Endothelial cell of umbilical vein (primary cell): ENCODE data around the gene ADAP2. TPM values are rescaled to one million over a fixed set of nuclear protein-coding genes. Genes with fewer than 3 reads are reported as not detected.

ENCODE experiments used
- BruUV-seq: library from RNA; stranded (reverse); fragments of 400-500 nt; replicated peaks from 2 replicates; lab custom pipeline; 2021; lab: Mats Ljungman, UMichigan
- CTCF ChIA-PET: fragments of 300-600, 350-600 bp; sonication (Branson Sonifier 250); formaldehyde crosslinking; loops from one replicate; lab custom pipeline; 2021; ENCODE audit warnings: antibody characterized with exemption, inconsistent platforms; lab: Charles Lee
- POLR2A ChIA-PET: fragments of 300-600, 350-600 bp; sonication (Branson Sonifier 250); formaldehyde crosslinking; loops from one replicate; lab custom pipeline; 2021; ENCODE audit warnings: antibody characterized with exemption, inconsistent platforms; lab: Charles Lee
- DNase-seq: peaks from one replicate; pipeline ENCODE4 v3.0.0-alpha.2; 2011; ENCODE audit warnings: low read depth, low spot score
- FAIRE-seq: peaks from 2 replicates; lab custom pipeline; 2011; peaks lifted over from hg19 to GRCh38; lab: Jason Lieb, UNC
- H2AFZ ChIP-seq: 2 replicates; pipeline ENCODE4 v1.6.0; 2012; ENCODE audit warnings: low read depth, low read length, control low read depth, inconsistent platforms
- H3K27ac ChIP-seq: 2 replicates; pipeline ENCODE4 v1.5.1; 2011; ENCODE audit warnings: low read depth, mild to moderate bottlenecking, control low read depth, low read length, moderate library complexity; ENCODE audit not compliant: insufficient read depth
- H3K27me3 ChIP-seq, 2 experiments: 2 replicates each; pipeline versions ENCODE4 v1.6.0 to v1.6.1; 2011; ENCODE audit warnings: low read length in 2 of 2, mixed read lengths in 1 of 2; ENCODE audit not compliant: control insufficient read depth in 2 of 2, insufficient read depth in 2 of 2
- H3K36me3 ChIP-seq, 2 experiments: 2 replicates in 1 of 2; 3 replicates in 1 of 2; pipeline ENCODE4 v1.5.1; 2011; ENCODE audit warnings: low read length in 2 of 2, mild to moderate bottlenecking in 1 of 2, moderate library complexity in 1 of 2; ENCODE audit not compliant: control insufficient read depth in 2 of 2, insufficient read depth in 2 of 2; ENCODE audit errors: extremely low read depth in 1 of 2
- H3K4me1 ChIP-seq: 3 replicates; pipeline ENCODE4 v1.5.1; 2011; ENCODE audit warnings: mild to moderate bottlenecking, low read length; ENCODE audit not compliant: control insufficient read depth, insufficient read depth; ENCODE audit errors: extremely low read depth
- H3K4me2 ChIP-seq: 2 replicates; pipeline ENCODE4 v1.6.1; 2011; ENCODE audit warnings: low read length, control low read depth, mixed read lengths; ENCODE audit not compliant: insufficient read depth
- H3K4me3 ChIP-seq, 3 experiments: fragments of 200-600 bp in 1 of 3; sonication (generic), shearing (Covaris generic) in 1 of 3; replicated peaks in 1 of 3; 2 replicates each; pipeline ENCODE4 v1.5.1; 2011 to 2016; ENCODE audit warnings: control low read depth in 3 of 3, low read length in 3 of 3, mild to moderate bottlenecking in 2 of 3, inconsistent platforms in 1 of 3, low read depth in 1 of 3, moderate library complexity in 1 of 3; ENCODE audit not compliant: insufficient read depth in 1 of 3
- H3K79me2 ChIP-seq: 2 replicates; pipeline ENCODE4 v1.6.0; 2012; ENCODE audit warnings: low read length, inconsistent platforms; ENCODE audit not compliant: control insufficient read depth, insufficient read depth
- H3K9ac ChIP-seq: replicated peaks from 2 replicates; pipeline ENCODE3; 2011; ENCODE audit warnings: low read length, control low read depth; ENCODE audit not compliant: insufficient read depth; ENCODE audit errors: extremely low read depth
- H3K9me1 ChIP-seq: replicated peaks from 3 replicates; pipeline ENCODE4 v1.6.0; 2011; ENCODE audit warnings: mild to moderate bottlenecking, low read length; ENCODE audit not compliant: control insufficient read depth, insufficient read depth; ENCODE audit errors: extremely low read depth
- H3K9me3 ChIP-seq: replicated peaks from 2 replicates; pipeline ENCODE4 v1.5.1; 2012; ENCODE audit warnings: low read length, inconsistent platforms; ENCODE audit not compliant: control insufficient read depth, insufficient read depth
- H4K20me1 ChIP-seq: replicated peaks from 2 replicates; pipeline ENCODE3; 2011; ENCODE audit warnings: mild to moderate bottlenecking, low read length; ENCODE audit not compliant: control insufficient read depth, insufficient read depth; ENCODE audit errors: extremely low read depth
- CTCF ChIP-seq, 2 donors: IDR thresholded peaks; 1 replicate in 1 of 2; 2 replicates in 1 of 2; pipeline ENCODE4 v1.5.1; 2011; ENCODE audit warnings: low read length in 2 of 2, mild to moderate bottlenecking in 2 of 2, moderate library complexity in 2 of 2, control low read depth in 1 of 2, inconsistent platforms in 1 of 2, low read depth in 1 of 2; ENCODE audit not compliant: insufficient read depth in 1 of 2; ENCODE audit errors: extremely low read depth in 1 of 2
- EZH2 ChIP-seq: IDR thresholded peaks from 2 replicates; pipeline ENCODE4 v1.6.1; 2012; ENCODE audit warnings: borderline replicate concordance, low read depth, mild to moderate bottlenecking, moderate library complexity, low read length, inconsistent platforms; ENCODE audit not compliant: severe bottlenecking
- FOS ChIP-seq: IDR thresholded peaks from 2 replicates; pipeline ENCODE4 v1.6.1; 2011; ENCODE audit warnings: mild to moderate bottlenecking, low read length, moderate library complexity, borderline replicate concordance; ENCODE audit not compliant: insufficient read depth
- GATA2 ChIP-seq: IDR thresholded peaks from 2 replicates; pipeline ENCODE4 v1.7.0; 2011; ENCODE audit warnings: low read depth, mild to moderate bottlenecking, moderate library complexity, mixed read lengths, low read length; ENCODE audit not compliant: insufficient read length, insufficient read depth
- JUN ChIP-seq: IDR thresholded peaks from 2 replicates; pipeline ENCODE4 v1.6.1; 2011; ENCODE audit warnings: borderline replicate concordance, low read depth; ENCODE audit not compliant: insufficient read length, insufficient read depth
- MYC ChIP-seq: IDR thresholded peaks from one replicate; pipeline ENCODE4 v1.6.1; 2011; ENCODE audit warnings: mild to moderate bottlenecking, low read depth, low read length
- POLR2A ChIP-seq: IDR thresholded peaks from 2 replicates; pipeline ENCODE4 v1.6.1; 2012; ENCODE audit warnings: low read depth, mild to moderate bottlenecking, control low read depth, low read length
- POLR2AphosphoS5 ChIP-seq: IDR thresholded peaks from 2 replicates; pipeline ENCODE4 v1.6.1; 2012; ENCODE audit warnings: low read depth, mild to moderate bottlenecking, control low read depth, low read length, moderate library complexity; ENCODE audit not compliant: insufficient read depth
- dilution Hi-C: fragments of 300-500 bp; cut with MboI; formaldehyde crosslinking; loops from one replicate; pipeline ENCODE4 v1.15.0; 2019; ENCODE audit warnings: low sequenced_read_pairs; ENCODE audit not compliant: extremely low pct_ligation_motif_present
- intact Hi-C: fragments of 100-400 bp; cut with micrococcal nuclease; formaldehyde crosslinking; loops from one replicate; pipeline ENCODE4 v1.10.0; 2022
- polyA plus RNA-seq, 4 experiments: library from polyadenylated mRNA; depleted of rRNA in 3 of 4; stranded (reverse) in 3 of 4; unstranded in 1 of 4; fragments of >200 nt; gene quantifications; 2 replicates each; pipeline versions ENCODE4 v1.2.1 to v1.2.3, GENCODE V29; 2011 to 2012; ENCODE audit warnings: missing spikeins in 1 of 4
- total RNA-seq: library from RNA; stranded (reverse); gene quantifications from 2 replicates; pipeline ENCODE4 v1.2.3, GENCODE V29; 2021
- TF ChIP-seq, protein P1 (sequence below): IDR thresholded peaks from 2 replicates; pipeline ENCODE4 v1.6.1; 2011; ENCODE audit not compliant: insufficient read depth, insufficient read length

ADAP2 gene
- total and polyA plus RNA-seq, 2 donors (not counting 3 experiments of a cell fraction or from before 2014, with no cell fraction given): 0.28 to 1.0 TPM

DNA sequence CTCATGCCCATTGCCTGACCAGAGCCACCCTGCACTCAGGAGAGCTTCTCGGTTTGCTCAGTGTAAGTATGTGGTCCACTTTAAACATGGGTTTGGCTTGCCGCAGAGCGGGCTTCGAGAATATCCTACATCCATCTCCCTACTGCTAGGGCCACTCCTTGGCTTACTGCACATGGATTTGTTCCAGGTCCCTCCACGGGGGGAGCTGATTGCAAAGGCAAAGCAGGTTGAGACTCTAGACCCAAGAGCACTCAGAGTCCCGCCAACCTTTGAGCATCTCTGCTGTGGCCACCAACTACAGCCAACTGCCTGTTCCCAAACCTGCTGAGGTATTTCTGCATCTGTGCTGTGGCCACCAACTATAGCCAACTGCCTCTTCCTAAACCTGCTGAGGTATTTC lies 75.5 kb downstream of the ADAP2 start:
- FAIRE-seq (no peak), DNase-seq (no peak)
- no peak overlapping the region for H3K27ac ChIP-seq
- dilution Hi-C loops: no loop called here
- H4K20me1 ChIP-seq: no peaks in the 10 kb centered on the region
- H3K4me2 ChIP-seq: no peak overlapping the region
- POLR2A ChIA-PET: no interaction called here
- H3K4me1 ChIP-seq: no peaks in the 10 kb centered on the region
- CTCF ChIA-PET: no interaction called here
- intact Hi-C loops: no loop called here
- H3K27me3 ChIP-seq: no peaks in the 10 kb centered on the region
- no peak overlapping the region for H2AFZ ChIP-seq
- H3K36me3 ChIP-seq: peaks cover 2 to 13% of the 10 kb centered on the region in 2 experiments
- H3K79me2 ChIP-seq: no peaks in the 10 kb centered on the region
- no TSS peak for BruUV-seq
- H3K4me3 ChIP-seq: no peak overlapping the region
- no peaks in the 10 kb centered on the region for H3K9me3 ChIP-seq
- no peak overlapping the region for H3K9ac ChIP-seq
- no peaks in the 10 kb centered on the region for H3K9me1 ChIP-seq
- TF ChIP-seq POLR2A (no peak), GATA2 (no peak), POLR2AphosphoS5 (no peak), EZH2 (no peak), MYC (no peak), JUN (no peak), CTCF (IDR thresholded peaks at IDR 0.05; ENCODE audit: extremely low read depth in 1 of 2, insufficient read depth in 1 of 2, low read depth in 1 of 2, low read length in 2 of 2) (no peak), FOS (no peak)
- TF ChIP-seq, protein P1, sequence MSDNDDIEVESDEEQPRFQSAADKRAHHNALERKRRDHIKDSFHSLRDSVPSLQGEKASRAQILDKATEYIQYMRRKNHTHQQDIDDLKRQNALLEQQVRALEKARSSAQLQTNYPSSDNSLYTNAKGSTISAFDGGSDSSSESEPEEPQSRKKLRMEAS: no peak
